Measurements from ENCODE around the gene BSCL2.

- TF ChIP-seq, protein P1, sequence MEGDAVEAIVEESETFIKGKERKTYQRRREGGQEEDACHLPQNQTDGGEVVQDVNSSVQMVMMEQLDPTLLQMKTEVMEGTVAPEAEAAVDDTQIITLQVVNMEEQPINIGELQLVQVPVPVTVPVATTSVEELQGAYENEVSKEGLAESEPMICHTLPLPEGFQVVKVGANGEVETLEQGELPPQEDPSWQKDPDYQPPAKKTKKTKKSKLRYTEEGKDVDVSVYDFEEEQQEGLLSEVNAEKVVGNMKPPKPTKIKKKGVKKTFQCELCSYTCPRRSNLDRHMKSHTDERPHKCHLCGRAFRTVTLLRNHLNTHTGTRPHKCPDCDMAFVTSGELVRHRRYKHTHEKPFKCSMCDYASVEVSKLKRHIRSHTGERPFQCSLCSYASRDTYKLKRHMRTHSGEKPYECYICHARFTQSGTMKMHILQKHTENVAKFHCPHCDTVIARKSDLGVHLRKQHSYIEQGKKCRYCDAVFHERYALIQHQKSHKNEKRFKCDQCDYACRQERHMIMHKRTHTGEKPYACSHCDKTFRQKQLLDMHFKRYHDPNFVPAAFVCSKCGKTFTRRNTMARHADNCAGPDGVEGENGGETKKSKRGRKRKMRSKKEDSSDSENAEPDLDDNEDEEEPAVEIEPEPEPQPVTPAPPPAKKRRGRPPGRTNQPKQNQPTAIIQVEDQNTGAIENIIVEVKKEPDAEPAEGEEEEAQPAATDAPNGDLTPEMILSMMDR (IDR thresholded peaks at IDR 0.05): no peak
- no peak for TF ChIP-seq POLR2A (IDR thresholded peaks at IDR 0.05)
Measured at GRCh38 chr11:62705413-62705812, 1.8 kb downstream of the BSCL2 start.
